HG02798 (cell line): ENCODE results near the gene SORCS3.
"Not testable (repeated sequence)": the region's sequence is repeated elsewhere in the genome, so short reads cannot be mapped to it uniquely, and the experiment has no call there.

Experiments used
- ATAC-seq: cut with Tn5 transposase; IDR thresholded peaks from one replicate; pipeline ENCODE4 v1.9.1; 2021; ENCODE audit warnings: mild to moderate bottlenecking; ENCODE audit not compliant: unreplicated experiment, poor library complexity

Gene SORCS3

GRCh38 chr10:104688251-104689042, 47.4 kb downstream of the SORCS3 start:
- no peak for ATAC-seq

DNA sequence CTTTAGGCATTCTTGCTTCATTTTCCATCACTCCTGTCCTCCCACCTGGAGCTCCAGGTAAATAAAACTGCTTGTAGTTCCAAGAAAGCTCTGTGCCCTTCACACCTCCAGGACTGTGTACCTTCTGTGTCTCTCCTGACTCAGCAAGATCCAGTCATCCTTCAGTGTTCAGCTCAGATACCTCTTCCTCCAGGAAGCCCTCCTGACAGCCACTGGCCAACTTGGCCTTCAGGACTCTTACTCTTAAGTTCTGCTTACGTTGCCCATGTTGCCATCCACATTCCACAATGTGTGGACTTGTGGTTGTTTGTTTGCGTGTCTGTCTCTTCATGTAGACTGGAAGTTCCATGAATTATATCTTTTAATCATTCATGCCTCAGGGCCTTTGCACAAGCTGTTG, 48.0 kb downstream of the SORCS3 start:
- ATAC-seq: no peak

- no peak for ATAC-seq
Observed at GRCh38 chr10:104689547-104689946, 48.5 kb downstream of the SORCS3 start.

DNA sequence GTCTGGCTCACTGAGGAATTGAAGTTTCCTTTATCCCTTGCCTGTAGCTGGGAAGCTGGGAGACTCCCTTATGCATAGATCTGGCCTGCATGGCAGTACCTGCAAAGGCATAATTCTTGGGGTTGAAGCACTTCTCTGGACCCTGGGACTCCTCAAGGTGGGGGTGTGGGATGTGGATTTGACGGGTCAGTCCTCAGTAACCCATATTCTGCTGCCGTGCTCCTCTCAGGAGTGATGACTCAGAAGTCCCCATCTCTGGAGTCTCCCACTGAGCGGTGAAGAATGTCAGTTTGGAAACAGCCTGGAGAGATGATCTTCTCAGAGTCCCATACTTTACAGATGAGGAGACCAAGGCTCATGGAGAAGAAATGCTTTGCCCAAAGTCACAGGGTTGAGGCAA, 49.0 kb downstream of the SORCS3 start:
- no peak for ATAC-seq

DNA sequence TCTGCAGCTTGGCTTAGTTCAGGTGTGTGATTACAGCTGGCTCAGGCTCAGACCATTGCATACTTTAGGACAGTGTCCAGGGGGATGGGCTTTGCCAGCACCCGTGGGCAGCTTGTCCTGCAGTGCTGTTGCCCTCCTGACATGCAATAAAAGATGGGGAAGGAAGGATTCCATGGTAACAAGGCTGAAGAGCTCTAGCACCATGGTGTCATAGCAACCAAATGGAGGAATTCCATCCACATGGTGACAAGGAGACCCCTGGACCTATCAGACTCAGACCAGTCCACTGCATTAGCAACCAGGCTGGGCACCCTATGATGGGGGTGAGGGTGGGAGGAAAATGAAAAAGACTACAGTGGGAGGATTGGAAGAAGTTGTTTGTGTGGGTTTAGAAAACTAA, 49.9 kb downstream of the SORCS3 start:
- ATAC-seq: no peak

GRCh38 chr10:104694074-104694473, 53.0 kb downstream of the SORCS3 start:
- no peak for ATAC-seq

- ATAC-seq: not testable (repeated sequence)
Observed at GRCh38 chr10:104703262-104703661, 62.2 kb downstream of the SORCS3 start.

- ATAC-seq: no peak
Observed at GRCh38 chr10:104706886-104707285, 65.8 kb downstream of the SORCS3 start.

DNA sequence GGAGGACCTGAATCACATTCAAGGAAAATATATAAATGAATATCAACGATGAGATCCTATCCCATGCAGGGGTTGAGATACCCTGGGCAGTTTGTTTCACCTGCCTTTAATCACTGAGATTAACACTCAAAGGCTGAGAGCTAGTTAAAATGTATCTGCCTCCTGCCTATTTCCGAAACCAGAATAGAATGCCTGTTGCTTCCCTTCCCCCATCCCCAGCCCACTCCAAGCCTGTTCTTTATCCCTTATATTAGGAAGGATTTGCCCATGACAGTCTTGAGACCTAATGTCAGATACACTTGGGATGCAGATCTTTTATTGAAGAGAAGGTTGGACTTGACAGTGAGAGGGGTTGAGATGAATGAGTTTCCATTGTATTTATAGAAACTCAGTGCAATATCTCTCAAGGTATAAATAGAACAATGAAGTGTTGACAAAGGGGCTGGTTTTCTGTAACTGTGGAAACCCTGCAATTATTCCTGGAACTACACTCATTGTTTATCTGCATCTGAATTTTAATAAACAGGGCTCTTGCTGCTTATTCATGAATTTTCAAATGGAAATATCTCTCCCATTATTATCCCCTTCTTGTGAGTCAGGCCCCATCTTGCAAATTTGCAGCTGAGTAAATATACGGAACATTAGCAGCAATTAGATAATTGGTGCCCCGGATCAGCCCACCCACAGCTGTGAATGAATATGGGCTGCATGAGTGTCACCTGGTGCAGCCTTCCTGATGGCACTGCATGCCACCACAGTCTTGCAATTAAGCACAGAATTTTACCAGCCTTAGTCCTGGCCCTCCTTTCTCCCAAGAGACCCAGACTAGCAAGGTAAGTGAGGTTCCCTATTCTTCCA, 66.7 kb downstream of the SORCS3 start:
- ATAC-seq: no peak

GRCh38 chr10:104711302-104711721, 70.2 kb downstream of the SORCS3 start:
- ATAC-seq: no peak

- not testable (repeated sequence) for ATAC-seq
Observed at GRCh38 chr10:104730593-104730992, 89.5 kb downstream of the SORCS3 start.

- ATAC-seq: no peak
Observed at GRCh38 chr10:104731192-104731591, 90.1 kb downstream of the SORCS3 start.

- no peak for ATAC-seq
Observed at GRCh38 chr10:104732222-104732621, 91.1 kb downstream of the SORCS3 start.

DNA sequence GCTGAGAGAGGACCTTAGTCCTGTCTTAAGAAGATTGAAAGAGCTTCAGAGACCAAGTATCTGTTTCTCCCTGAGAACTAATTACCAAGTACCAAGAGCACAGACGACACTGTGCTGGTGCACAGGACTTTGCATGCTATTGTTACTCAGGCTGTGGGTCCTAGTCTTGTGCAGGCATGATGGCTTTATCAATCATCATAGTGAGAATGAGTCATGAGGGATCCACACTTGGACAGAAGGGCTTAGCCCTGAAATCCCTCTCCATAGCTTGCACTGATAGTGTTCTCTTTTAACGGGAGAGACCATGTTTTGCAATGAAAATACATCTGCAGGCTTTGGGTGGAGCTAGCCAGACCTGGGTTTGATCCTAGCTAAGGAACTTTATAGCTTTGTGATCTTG, 93.3 kb downstream of the SORCS3 start:
- ATAC-seq: no peak

DNA sequence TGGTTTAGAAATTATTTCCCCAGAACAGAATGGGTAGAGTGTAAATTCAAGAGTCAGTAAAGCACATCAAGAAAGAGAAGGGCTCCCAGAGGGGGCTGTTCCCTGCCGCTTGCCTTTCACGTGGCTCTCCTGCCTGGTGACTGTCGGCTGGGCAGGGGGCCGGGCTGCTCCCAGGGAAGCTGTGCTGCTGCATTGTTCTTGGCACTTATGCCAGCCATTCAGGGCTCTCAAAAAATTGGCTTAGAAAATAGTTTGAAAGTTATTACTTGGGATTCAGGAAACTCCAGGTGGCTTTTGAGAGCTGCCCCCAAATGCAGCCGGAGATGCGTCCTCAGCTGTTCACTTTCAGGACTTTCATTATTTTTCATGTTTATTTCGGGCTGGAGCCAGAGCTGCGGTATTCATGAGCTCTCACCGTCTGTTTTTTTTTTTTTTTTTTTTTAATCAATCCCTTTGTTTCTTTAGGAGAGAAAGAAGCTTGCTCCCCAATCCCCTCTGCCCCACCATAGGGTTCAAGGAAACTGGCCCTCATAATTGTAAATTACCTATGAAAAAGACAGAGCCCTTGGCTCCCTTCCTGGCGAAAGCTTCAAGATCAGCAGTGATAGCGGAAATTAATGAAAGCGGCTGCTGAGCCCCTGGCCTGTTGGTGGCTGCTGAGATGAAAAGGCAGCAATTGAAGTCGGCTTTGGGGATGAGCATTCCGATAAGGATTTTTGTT, 94.1 kb downstream of the SORCS3 start:
- ATAC-seq: no peak

GRCh38 chr10:104735757-104736391, 94.8 kb downstream of the SORCS3 start:
- no peak for ATAC-seq

- no peak for ATAC-seq
Observed at GRCh38 chr10:104741127-104741526, 100.0 kb downstream of the SORCS3 start.

DNA sequence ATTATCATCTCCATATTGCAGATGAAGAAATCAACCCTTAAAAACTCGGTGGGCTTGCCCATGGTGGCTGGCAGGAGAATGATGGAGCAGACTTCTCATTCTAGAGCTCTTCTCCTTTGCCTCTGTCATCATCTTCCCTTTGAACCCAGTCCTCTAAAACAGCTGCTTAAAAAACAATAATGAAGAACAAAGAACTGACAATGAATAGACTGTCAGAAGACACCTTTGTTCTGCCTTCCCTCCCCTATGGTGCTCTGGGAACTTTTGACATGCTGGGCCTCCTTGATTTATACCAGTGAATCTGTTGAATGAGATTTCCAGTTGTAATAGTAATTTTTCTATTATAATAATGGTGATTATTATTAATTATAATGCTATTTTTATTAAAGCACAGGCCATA, 103.0 kb downstream of the SORCS3 start:
- ATAC-seq: no peak

- no peak for ATAC-seq
Observed at GRCh38 chr10:104750291-104750690, 109.2 kb downstream of the SORCS3 start.

DNA sequence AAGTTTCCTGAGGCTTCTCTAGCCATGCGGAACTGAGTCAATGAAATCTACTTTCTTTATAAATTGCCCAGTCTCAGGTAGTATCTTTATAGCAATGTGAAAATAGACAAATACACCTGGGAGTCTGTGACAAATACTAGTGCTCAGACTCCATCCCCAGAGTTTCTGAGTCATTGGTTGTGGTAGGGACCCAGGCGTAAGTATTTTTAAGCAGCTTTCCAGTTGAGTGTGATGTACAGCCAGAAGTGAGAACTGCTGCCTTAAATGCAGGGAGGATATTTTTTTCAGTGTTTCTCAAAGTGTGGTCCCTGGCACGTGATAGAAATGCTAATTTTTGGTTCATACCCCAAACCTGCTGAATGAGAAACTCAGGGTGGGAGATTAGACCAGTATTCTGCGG, 121.7 kb downstream of the SORCS3 start:
- no peak for ATAC-seq
